ENCODE results near the gene PATL2.
"Not testable (repeated sequence)": the region's sequence is repeated elsewhere in the genome, so short reads cannot be mapped to it uniquely, and the experiment has no call there.

PATL2 gene

GRCh38 chr15:44711096-44711742 is at the start of gene PATL2, which contains the start of gene B2M:
TSS of gene PATL2 (minus strand) at chr15:44711323. CDS start at chr15:44676490, 34,833 bp downstream.
TSS of gene B2M (plus strand) at chr15:44711517. CDS start at chr15:44711547, 30 bp downstream.
- peak; percentile 98 for DNase-seq (ENCODE audit: low spot score)

GRCh38 chr15:44753345-44753744 is 42.2 kb upstream of the PATL2 start:
- DNase-seq (ENCODE audit: low spot score) = no peak

- DNase-seq (ENCODE audit: low spot score) = not testable (repeated sequence)
Measured at GRCh38 chr15:44743454-44743853, 32.3 kb upstream of the PATL2 start.

- DNase-seq (ENCODE audit: low spot score) = not testable (repeated sequence)
Measured at GRCh38 chr15:44739222-44739847, 28.2 kb upstream of the PATL2 start.

- peak; percentile 75 for DNase-seq (ENCODE audit: low spot score)
Measured at GRCh38 chr15:44738340-44738984, 27.3 kb upstream of the PATL2 start.

GRCh38 chr15:44736181-44736765 is 25.1 kb upstream of the PATL2 start, which contains the start of gene TRIM69:
TSS of gene TRIM69 (plus strand) at chr15:44736528. CDS start at chr15:44736705, 177 bp downstream.
- no peak for DNase-seq (ENCODE audit: low spot score)

- peak; percentile 52 for DNase-seq (ENCODE audit: low spot score)
Measured at GRCh38 chr15:44735482-44736180, 24.5 kb upstream of the PATL2 start.

- DNase-seq (ENCODE audit: low spot score) = no peak
Measured at GRCh38 chr15:44734839-44735481, 23.8 kb upstream of the PATL2 start.

GRCh38 chr15:44729408-44730127 is 18.4 kb upstream of the PATL2 start:
- peak; percentile 47 for DNase-seq (ENCODE audit: low spot score)

- DNase-seq (ENCODE audit: low spot score) = peak; percentile 99
Measured at GRCh38 chr15:44728576-44729407, 17.7 kb upstream of the PATL2 start.

GRCh38 chr15:44728232-44728575 is 17.1 kb upstream of the PATL2 start:
- DNase-seq (ENCODE audit: low spot score) = not testable (repeated sequence)

GRCh38 chr15:44727485-44728231 is 16.5 kb upstream of the PATL2 start:
- DNase-seq (ENCODE audit: low spot score) = no peak

GRCh38 chr15:44726568-44727484 is 15.7 kb upstream of the PATL2 start:
- peak; percentile 62 for DNase-seq (ENCODE audit: low spot score)

GRCh38 chr15:44726136-44726535 is 15.0 kb upstream of the PATL2 start:
- DNase-seq (ENCODE audit: low spot score) = no peak

GRCh38 chr15:44722011-44722410 is 10.9 kb upstream of the PATL2 start:
- no peak for DNase-seq (ENCODE audit: low spot score)

- no peak for DNase-seq (ENCODE audit: low spot score)
Measured at GRCh38 chr15:44720460-44721176, 9.5 kb upstream of the PATL2 start.

- DNase-seq (ENCODE audit: low spot score) = not testable (repeated sequence)
Measured at GRCh38 chr15:44720000-44720435, 8.9 kb upstream of the PATL2 start.

Data from pons (tissue), 1 donor.